ENCODE data around the gene CALCOCO2.

Gene CALCOCO2

GRCh38 chr17:48873696-48874443 is 43.0 kb downstream of the CALCOCO2 start:
- DNase-seq, result no peak

- peak; percentile 63 for DNase-seq
These were observed 48.4 kb downstream of the CALCOCO2 start for GRCh38 chr17:48878920-48879898.

GRCh38 chr17:48882272-48882671 is 51.4 kb downstream of the CALCOCO2 start:
- DNase-seq, result no peak

GRCh38 chr17:48883171-48883570 is 52.3 kb downstream of the CALCOCO2 start:
- peak; percentile 9 for DNase-seq

- no peak for DNase-seq
These were observed 59.3 kb downstream of the CALCOCO2 start for GRCh38 chr17:48890086-48890485.

GRCh38 chr17:48892940-48893645 is 62.3 kb downstream of the CALCOCO2 start:
- no peak for DNase-seq

GRCh38 chr17:48893646-48894508 is 63.0 kb downstream of the CALCOCO2 start:
- no peak for DNase-seq

DNA sequence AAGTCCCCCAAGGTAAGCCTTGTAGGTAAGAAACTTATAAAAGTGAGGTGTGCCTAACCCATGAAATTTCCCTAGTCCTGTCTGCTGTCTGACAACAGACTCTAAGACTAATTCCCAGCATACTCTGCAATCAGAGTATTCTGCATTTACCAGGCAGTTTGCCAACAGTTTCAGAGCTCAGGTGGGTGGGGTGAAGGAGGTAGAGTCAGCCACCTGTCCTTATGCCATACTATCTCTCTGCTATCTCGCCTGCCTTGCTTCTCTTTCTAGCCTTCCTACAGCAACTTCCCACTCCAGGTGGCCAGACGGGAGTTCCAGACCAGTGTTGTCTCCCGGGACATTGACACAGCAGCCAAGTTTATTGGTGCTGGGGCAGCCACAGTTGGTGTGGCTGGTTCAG is 64.1 kb downstream of the CALCOCO2 start:
- DNase-seq, result no peak

DNA sequence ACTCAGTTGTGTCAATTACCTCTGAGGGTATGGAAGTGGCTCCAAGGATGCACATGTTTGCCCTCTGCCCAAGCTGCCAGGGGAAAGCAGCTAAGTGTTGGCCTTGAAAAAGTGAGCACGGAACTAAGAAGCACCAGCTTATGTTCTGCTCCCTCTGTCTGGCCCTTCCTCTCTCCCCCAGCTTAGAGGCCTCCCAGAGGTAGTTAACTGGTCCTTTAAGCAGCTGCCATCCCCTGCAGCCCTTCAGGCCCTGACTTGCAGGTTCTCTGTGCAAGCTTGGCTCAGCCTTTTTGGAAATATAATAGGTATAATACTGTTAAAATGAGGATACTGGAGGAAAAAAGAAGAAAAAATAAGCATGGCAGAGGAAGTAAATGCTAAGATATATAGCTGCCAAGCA is 70.4 kb downstream of the CALCOCO2 start:
- DNase-seq, result no peak

- DNase-seq, result no peak
These were observed 72.6 kb downstream of the CALCOCO2 start for GRCh38 chr17:48903401-48903800.

GRCh38 chr17:48904428-48904827 is 73.6 kb downstream of the CALCOCO2 start:
- DNase-seq, result no peak

- DNase-seq, result no peak
These were observed 75.2 kb downstream of the CALCOCO2 start for GRCh38 chr17:48905987-48906515.

GRCh38 chr17:48907713-48908046 is 76.8 kb downstream of the CALCOCO2 start:
- DNase-seq, result peak; percentile 58

- DNase-seq, result peak; percentile 93
These were observed 77.4 kb downstream of the CALCOCO2 start, which contains the start of gene UBE2Z for GRCh38 chr17:48908047-48908843. Gene UBE2Z (plus strand): TSS chr17:48908407. CDS start chr17:48908504, 97 bp downstream.

DNA sequence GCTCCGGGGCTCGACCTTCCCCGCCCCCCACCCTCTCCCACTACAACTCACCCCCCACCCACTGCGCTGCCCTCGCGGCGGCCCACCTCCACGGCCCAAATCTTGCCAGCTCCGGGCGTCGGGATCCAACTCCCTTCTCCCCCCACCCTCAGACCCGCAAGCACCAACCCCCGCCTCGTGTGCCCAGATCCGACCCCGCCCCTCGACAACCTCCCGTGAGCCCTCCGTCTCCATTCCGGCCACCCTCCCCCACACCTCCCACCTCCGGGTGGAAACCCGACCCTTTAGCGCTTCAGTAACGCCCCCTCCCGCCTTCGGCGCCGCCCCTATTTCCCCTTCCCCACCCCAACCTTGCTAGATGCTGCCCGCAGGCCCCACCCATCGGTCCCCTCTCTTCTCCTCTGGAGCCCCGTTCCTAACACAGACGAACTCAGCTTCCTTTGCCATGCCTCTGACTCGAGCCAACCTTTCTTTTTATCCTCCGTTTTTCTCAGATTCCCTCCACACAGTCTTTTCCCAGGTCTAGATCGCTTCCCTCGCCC is 78.1 kb downstream of the CALCOCO2 start:
- DNase-seq, result peak; percentile 61

DNA sequence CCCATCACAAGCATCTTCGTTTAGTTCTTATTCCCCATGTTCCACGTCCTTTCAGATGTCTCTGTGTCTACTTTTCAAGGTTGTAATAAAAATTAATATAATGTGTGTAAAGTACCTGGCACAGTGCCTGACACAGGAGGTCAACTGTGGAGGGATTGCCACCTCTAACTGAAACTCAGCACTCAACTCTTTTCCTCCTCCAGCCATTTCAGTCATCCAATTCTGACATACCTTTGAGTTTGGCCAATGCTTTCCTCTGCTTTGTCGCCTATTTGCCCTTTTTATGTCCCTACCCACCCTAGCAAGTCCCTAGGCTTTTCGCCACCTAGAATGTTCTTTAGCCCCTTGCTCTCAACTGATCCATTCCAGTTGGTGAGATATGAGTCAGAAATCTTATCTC is 78.9 kb downstream of the CALCOCO2 start:
- no peak for DNase-seq

DNA sequence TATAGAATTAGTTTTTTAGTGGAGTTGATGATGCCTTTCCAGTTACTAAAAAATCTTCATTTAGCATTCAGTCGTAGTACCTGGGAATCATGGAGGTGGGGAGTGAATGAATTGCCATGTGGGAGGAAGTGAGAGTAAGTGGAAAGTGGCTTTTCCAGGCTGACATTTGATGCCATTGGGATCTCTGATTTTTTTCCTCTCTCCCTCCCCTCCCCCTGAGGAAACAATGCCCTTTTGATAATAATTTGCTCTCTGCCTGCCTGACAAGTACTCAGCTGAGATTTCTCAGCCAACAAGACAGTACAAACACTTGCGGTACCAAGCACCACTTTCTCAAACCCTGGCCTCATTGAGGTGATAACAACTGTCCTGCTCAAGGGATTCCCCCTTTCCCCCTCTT is 79.5 kb downstream of the CALCOCO2 start:
- no peak for DNase-seq

DNA sequence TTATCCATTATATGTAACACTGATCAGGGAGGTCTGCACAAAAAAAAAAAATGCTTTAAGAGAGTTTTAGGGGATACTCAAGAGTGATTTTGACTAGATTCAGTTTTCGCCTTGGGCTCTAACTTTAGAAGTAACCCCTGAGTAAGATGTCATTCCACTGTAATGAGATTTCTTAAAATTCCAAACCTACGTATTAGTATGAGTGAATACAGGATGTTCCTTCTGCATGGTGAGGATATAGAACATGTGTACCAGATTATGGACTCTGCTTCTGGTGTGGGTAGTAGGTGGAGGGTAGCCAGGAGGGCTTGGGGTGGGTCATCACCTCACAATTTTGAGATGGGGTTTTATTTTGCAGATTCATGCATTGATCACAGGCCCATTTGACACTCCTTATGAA is 81.6 kb downstream of the CALCOCO2 start:
- DNase-seq, result no peak

Measured in MV-4-11 (cell line).